Activated CD4-positive, alpha-beta memory T cell treated with anti-CD3 and anti-CD28 coated beads, Interleukin-2, amount 10 ng/mL, durations not matched to agents 7 days and 5 days (primary cell): ENCODE measurements around the gene LRRC49. TPM values are rescaled to one million over a fixed set of nuclear protein-coding genes. Genes with fewer than 3 reads are reported as not detected.

ENCODE experiments used
- CTCF ChIA-PET: fragments of 350-600 bp; sonication (Branson Sonifier 250); formaldehyde crosslinking; loops from one replicate; lab custom pipeline; 2021; ENCODE audit warnings: antibody characterized with exemption, inconsistent platforms; lab: Charles Lee
- POLR2A ChIA-PET: fragments of 350-600 bp; sonication (Branson Sonifier 250); formaldehyde crosslinking; loops from one replicate; lab custom pipeline; 2021; ENCODE audit warnings: antibody characterized with exemption; lab: Charles Lee
- DNase-seq: peaks from one replicate; pipeline ENCODE4 v3.0.0-alpha.2; 2020
- H3K27ac Mint-ChIP-seq: one replicate; pipeline ENCODE4 v1.8.0; 2021; ENCODE audit warnings: mild to moderate bottlenecking, mixed read lengths
- H3K27me3 Mint-ChIP-seq: one replicate; pipeline ENCODE4 v1.8.0; 2021; ENCODE audit warnings: mixed read lengths
- H3K36me3 Mint-ChIP-seq: one replicate; pipeline ENCODE4 v1.8.0; 2021; ENCODE audit warnings: low read depth, mixed read lengths
- H3K4me1 Mint-ChIP-seq: one replicate; pipeline ENCODE4 v1.8.0; 2021; ENCODE audit warnings: mixed read lengths
- H3K4me3 Mint-ChIP-seq: one replicate; pipeline ENCODE4 v1.8.0; 2021; ENCODE audit warnings: mild to moderate bottlenecking, mixed read lengths
- H3K9me3 Mint-ChIP-seq: one replicate; pipeline ENCODE4 v1.8.0; 2021; ENCODE audit warnings: mixed read lengths
- total RNA-seq, 2 experiments: library from RNA; stranded (reverse); gene quantifications; one replicate each; pipeline ENCODE4 v1.2.3, GENCODE V29; 2021

LRRC49 gene
- total RNA-seq, 2 experiments from 2014 or later, result not detected

DNA sequence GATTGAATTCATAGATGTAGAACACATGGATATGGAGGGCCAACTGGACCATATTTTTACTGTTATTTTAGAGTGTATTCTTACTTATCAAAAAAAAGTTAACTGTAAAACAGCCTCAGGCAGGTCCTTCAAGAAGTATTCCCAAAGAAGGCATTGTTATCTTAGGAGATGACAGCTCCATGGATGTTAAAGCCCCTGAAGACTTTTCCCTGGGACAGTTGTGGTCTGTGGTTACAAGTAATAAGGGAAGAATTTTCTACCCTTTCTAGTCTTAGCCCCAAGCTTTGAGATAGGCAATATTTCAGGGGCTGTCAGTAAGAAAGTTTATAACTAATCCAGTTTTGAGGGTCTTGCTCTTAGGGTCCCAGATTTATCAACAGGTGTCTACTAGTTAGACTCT, 62.5 kb downstream of the LRRC49 start:
- DNase-seq, result no peak
- Mint-ChIP-seq H3K4me3 (no peak overlapping the region), H3K4me1 (no peaks in the 10 kb centered on the region), H3K27me3 (peaks cover 2% of the 10 kb centered on the region), H3K9me3 (no peaks in the 10 kb centered on the region), H3K27ac (no peak overlapping the region), H3K36me3 (no peaks in the 10 kb centered on the region)
- POLR2A ChIA-PET, result no interaction called here
- CTCF ChIA-PET, result no interaction called here

DNA sequence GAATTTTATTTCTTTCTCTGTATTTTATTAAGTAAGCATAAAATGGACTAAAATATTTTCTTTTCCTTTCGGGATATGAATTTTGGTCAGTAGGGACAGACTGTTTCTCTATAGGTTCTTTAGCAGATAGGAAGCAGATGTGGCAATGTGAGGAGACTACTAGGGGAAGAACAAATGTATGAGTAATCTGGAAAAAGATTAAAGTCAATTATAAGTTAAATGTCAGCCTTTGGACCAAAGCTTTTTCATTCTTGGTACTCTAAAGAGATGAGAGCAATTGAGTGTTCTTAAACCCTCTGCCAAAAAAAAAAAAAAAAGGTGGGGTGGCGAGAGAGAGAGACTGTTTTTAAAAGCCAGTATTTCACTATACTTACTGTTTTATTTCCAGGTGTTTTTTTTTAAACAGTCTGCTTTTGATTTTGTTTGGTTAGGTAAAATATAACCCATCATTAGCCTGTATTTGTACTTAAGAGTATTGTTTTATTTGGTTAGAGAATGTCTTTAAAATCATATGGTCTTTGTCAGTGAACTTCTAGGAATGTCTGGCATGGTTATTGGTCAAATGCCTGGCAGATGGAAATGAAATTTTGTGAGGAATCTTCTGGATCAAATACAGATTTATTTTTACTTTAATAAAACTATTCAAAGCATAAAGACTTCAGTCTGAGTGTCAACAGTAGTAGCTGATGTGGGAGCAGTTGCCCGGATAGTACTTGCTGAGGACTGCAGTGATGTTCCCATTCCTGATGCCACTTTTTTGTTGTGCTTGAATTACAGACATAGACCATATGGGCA, 63.8 kb downstream of the LRRC49 start:
- ChIA-PET CTCF (no interaction called here), POLR2A (no interaction called here)
- no peaks in the 10 kb centered on the region for H3K36me3 Mint-ChIP-seq
- H3K27me3 Mint-ChIP-seq, result peaks cover 2% of the 10 kb centered on the region
- no peak overlapping the region for H3K4me3 Mint-ChIP-seq
- H3K27ac Mint-ChIP-seq, result no peak overlapping the region
- H3K4me1 Mint-ChIP-seq, result no peaks in the 10 kb centered on the region
- H3K9me3 Mint-ChIP-seq, result no peaks in the 10 kb centered on the region
- no peak for DNase-seq

DNA sequence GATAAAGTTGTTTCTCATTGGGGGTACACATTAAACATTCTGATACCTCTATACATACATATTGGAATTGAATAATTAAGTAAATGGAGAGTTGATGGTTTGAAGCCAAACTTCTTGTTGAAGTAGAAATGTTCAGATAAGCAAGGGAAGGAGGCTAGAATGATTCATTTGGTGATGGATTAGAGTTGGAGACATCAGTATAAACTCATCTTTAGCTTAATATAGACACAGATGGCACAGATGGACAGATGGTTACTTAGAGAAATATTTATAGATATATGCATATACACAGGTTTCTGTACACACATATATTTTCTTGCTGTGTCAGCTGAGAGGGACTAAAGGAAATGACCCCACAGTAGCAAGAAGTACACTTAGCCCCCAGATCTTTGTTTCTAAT, 69.5 kb downstream of the LRRC49 start:
- Mint-ChIP-seq H3K27me3 (no peaks in the 10 kb centered on the region), H3K4me1 (no peaks in the 10 kb centered on the region), H3K27ac (no peak overlapping the region), H3K9me3 (no peaks in the 10 kb centered on the region), H3K4me3 (no peak overlapping the region), H3K36me3 (no peaks in the 10 kb centered on the region)
- ChIA-PET POLR2A (no interaction called here), CTCF (no interaction called here)
- no peak for DNase-seq

- no peak for DNase-seq
- Mint-ChIP-seq H3K27me3 (no peaks in the 10 kb centered on the region), H3K36me3 (no peaks in the 10 kb centered on the region), H3K4me3 (no peak overlapping the region), H3K4me1 (no peaks in the 10 kb centered on the region), H3K9me3 (no peaks in the 10 kb centered on the region), H3K27ac (no peak overlapping the region)
- POLR2A ChIA-PET, result no interaction called here
- CTCF ChIA-PET, result no interaction called here
Observed at GRCh38 chr15:70963199-70963598, 70.6 kb downstream of the LRRC49 start.

DNA sequence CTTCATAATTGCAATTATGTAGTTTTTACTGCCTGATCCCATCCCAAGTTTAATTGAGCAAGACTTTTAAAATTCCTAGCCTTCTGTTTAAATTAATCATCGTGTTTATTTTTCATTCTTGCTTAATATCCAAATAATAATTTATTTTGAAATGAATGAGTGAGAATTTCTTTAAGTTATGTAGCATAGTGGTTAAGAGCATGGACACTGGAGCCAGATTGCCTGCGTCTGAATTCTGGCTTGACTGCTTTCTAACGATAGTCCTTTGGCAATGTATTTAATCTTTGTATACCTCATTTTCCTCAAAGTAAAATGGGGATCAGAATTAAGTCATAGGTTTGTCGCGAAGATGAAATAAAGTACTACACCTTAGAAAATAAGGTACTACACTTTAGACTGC, 71.4 kb downstream of the LRRC49 start:
- no peak for DNase-seq
- Mint-ChIP-seq H3K4me1 (no peaks in the 10 kb centered on the region), H3K27me3 (no peaks in the 10 kb centered on the region), H3K27ac (no peak overlapping the region), H3K36me3 (no peaks in the 10 kb centered on the region), H3K4me3 (no peak overlapping the region), H3K9me3 (no peaks in the 10 kb centered on the region)
- ChIA-PET POLR2A (no interaction called here), CTCF (no interaction called here)

GRCh38 chr15:70964686-70965085, 72.1 kb downstream of the LRRC49 start:
- ChIA-PET POLR2A (no interaction called here), CTCF (no interaction called here)
- H3K4me3 Mint-ChIP-seq, result no peak overlapping the region
- no peak overlapping the region for H3K27ac Mint-ChIP-seq
- no peaks in the 10 kb centered on the region for H3K4me1 Mint-ChIP-seq
- no peaks in the 10 kb centered on the region for H3K9me3 Mint-ChIP-seq
- no peaks in the 10 kb centered on the region for H3K36me3 Mint-ChIP-seq
- no peak for DNase-seq
- H3K27me3 Mint-ChIP-seq, result no peaks in the 10 kb centered on the region

- no peak for DNase-seq
- H3K4me1 Mint-ChIP-seq, result no peaks in the 10 kb centered on the region
- CTCF ChIA-PET, result no interaction called here
- H3K36me3 Mint-ChIP-seq, result no peaks in the 10 kb centered on the region
- H3K9me3 Mint-ChIP-seq, result no peaks in the 10 kb centered on the region
- POLR2A ChIA-PET, result no interaction called here
- no peaks in the 10 kb centered on the region for H3K27me3 Mint-ChIP-seq
- H3K27ac Mint-ChIP-seq, result no peak overlapping the region
- H3K4me3 Mint-ChIP-seq, result no peak overlapping the region
Observed at GRCh38 chr15:70967646-70968045, 75.0 kb downstream of the LRRC49 start.

- POLR2A ChIA-PET, result no interaction called here
- Mint-ChIP-seq H3K9me3 (no peaks in the 10 kb centered on the region), H3K4me3 (no peak overlapping the region), H3K4me1 (no peaks in the 10 kb centered on the region), H3K36me3 (no peaks in the 10 kb centered on the region), H3K27me3 (peaks cover 5% of the 10 kb centered on the region), H3K27ac (no peak overlapping the region)
- CTCF ChIA-PET, result no interaction called here
- DNase-seq, result no peak
Observed at GRCh38 chr15:70974004-70974832, 81.6 kb downstream of the LRRC49 start.

GRCh38 chr15:70976851-70977250, 84.2 kb downstream of the LRRC49 start:
- CTCF ChIA-PET, result no interaction called here
- H3K9me3 Mint-ChIP-seq, result no peaks in the 10 kb centered on the region
- no peak overlapping the region for H3K4me3 Mint-ChIP-seq
- POLR2A ChIA-PET, result no interaction called here
- H3K36me3 Mint-ChIP-seq, result no peaks in the 10 kb centered on the region
- H3K27me3 Mint-ChIP-seq, result peaks cover 5% of the 10 kb centered on the region
- no peaks in the 10 kb centered on the region for H3K4me1 Mint-ChIP-seq
- H3K27ac Mint-ChIP-seq, result no peak overlapping the region
- no peak for DNase-seq

DNA sequence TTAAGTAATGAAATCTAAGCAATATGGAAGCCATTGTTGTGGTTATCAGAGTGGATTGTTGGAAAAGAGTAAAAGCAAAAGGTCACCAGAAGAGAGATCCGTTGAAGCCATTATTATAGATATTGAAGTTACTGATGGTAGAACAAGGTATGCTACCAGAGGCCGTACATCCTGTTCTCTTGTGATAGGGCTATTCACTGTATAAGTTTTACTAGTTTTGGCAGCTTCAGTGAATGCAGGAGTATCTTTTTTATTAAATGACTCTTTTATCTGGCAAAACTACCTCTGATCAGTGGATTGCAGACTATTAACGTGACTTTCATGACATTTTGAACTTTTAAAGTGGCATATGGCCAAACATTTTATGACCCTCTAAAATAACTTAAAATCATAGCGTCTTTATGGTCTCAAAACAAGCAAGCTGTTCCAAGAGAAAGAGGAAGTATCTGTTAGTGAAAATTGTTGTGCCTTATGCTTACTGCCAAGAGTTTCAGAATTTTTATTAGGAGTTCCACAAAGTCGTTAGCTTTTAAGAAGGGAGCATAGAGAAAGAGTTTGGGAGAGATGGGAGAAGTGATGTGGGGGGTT, 102.9 kb downstream of the LRRC49 start:
- CTCF ChIA-PET, result no interaction called here
- Mint-ChIP-seq H3K27ac (no peak overlapping the region), H3K4me3 (no peak overlapping the region), H3K9me3 (peaks cover 4% of the 10 kb centered on the region), H3K27me3 (peaks cover 4% of the 10 kb centered on the region), H3K36me3 (no peaks in the 10 kb centered on the region), H3K4me1 (no peaks in the 10 kb centered on the region)
- no peak for DNase-seq
- POLR2A ChIA-PET, result no interaction called here

GRCh38 chr15:70998319-70998718, 105.7 kb downstream of the LRRC49 start:
- ChIA-PET POLR2A (no interaction called here), CTCF (no interaction called here)
- Mint-ChIP-seq H3K36me3 (no peaks in the 10 kb centered on the region), H3K27me3 (peaks cover 4% of the 10 kb centered on the region), H3K27ac (no peak overlapping the region), H3K4me3 (no peak overlapping the region), H3K9me3 (no peaks in the 10 kb centered on the region), H3K4me1 (no peaks in the 10 kb centered on the region)
- DNase-seq, result no peak

DNA sequence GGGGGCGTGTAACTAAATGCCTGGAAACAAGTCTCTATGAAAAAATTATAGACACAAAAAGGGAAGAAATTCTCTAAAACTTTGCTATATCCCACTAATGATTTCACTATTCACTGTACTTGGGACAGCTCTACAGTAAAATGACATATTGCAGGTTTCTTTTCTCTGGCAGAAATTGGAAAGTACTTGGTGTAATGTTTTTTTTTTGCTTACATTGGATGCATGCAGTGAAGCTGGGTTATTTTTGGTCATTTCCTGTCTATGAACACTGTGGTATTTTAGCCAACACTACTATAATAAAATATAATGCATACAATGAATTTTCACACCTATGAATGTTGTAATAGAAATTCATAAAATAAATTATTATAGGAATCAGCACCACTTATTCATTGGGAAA, 109.7 kb downstream of the LRRC49 start:
- CTCF ChIA-PET, result no interaction called here
- H3K4me3 Mint-ChIP-seq, result no peak overlapping the region

DNA sequence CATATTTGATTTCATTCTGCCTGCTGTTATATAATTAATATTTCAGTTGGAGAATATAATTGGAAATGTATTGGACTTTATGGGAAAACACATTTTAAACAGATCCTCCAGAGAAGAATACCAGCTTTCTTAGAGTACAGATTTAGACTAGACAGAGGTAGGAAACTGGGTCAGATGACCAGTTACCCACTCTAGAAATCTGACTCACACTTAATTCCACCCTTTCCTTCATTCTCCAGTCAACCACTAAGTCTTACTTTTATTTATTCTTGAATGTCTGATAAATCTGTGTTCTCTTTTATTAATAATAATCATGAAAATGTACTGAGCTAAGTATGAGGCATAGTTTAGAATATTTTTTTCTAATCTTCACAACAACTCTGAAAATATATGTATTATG, 110.7 kb downstream of the LRRC49 start:
- Mint-ChIP-seq H3K36me3 (no peaks in the 10 kb centered on the region), H3K4me1 (no peaks in the 10 kb centered on the region), H3K27me3 (peaks cover 4% of the 10 kb centered on the region), H3K4me3 (no peak overlapping the region), H3K9me3 (no peaks in the 10 kb centered on the region), H3K27ac (no peak overlapping the region)
- CTCF ChIA-PET, result no interaction called here
- no peak for DNase-seq
- POLR2A ChIA-PET, result no interaction called here

More for the DNA sequence above, 109.7 kb downstream of the LRRC49 start:
- Mint-ChIP-seq H3K9me3 (no peaks in the 10 kb centered on the region), H3K4me1 (no peaks in the 10 kb centered on the region), H3K36me3 (no peaks in the 10 kb centered on the region), H3K27ac (no peak overlapping the region), H3K27me3 (peaks cover 4% of the 10 kb centered on the region)
- POLR2A ChIA-PET, result no interaction called here
- DNase-seq, result no peak
